Measurements from ENCODE around the gene CYP24A1. TPM values are rescaled to one million over a fixed set of nuclear protein-coding genes. Genes with fewer than 3 reads are reported as not detected.
A peak's percentile ranks its signal among the peaks of the same experiment; 100 is the strongest.

The CYP24A1 gene
- total and polyA plus RNA-seq, 2 of the 13 experiments (the other 11 are each of a cell fraction or from before 2014, with no cell fraction given), result 9.4 to 32.7 TPM

GRCh38 chr20:54207743-54208547 is 34.2 kb upstream of the CYP24A1 start, which contains the start of gene PFDN4 (continued):
- TF ChIP-seq THRA (CRISPR knock-in tag; IDR thresholded peaks at IDR 0.05; ENCODE audit: borderline replicate concordance), result peak; percentile 79
- peak; percentile 79 for TF ChIP-seq MNT (IDR thresholded peaks at IDR 0.05)
- TF ChIP-seq MTA1 (CRISPR knock-in tag; IDR thresholded peaks at IDR 0.05; ENCODE audit: borderline replicate concordance), result peak; percentile 84; the same call in 1 of the 2 replicates
- TF ChIP-seq NCOA5 (CRISPR knock-in tag; IDR thresholded peaks at IDR 0.05), result peak; percentile 65
- TF ChIP-seq FOXO4 (CRISPR knock-in tag; conservative IDR thresholded peaks at IDR 0.05), result peak; percentile 95; the same call in 1 of the 2 replicates
- TF ChIP-seq SNAPC5 (CRISPR knock-in tag; IDR thresholded peaks at IDR 0.05; ENCODE audit: borderline replicate concordance), result 0 out of 2 replicates have a peak, but pooled peaks have one; percentile 55
- no peak; the same call in 1 of the 2 replicates for TF ChIP-seq ZNF562 (CRISPR knock-in tag; IDR thresholded peaks at IDR 0.05; ENCODE audit: borderline replicate concordance)
- TF ChIP-seq BRCA1 (CRISPR knock-in tag; IDR thresholded peaks at IDR 0.05), result peak; percentile 82
- TF ChIP-seq NPAS2 (CRISPR knock-in tag; IDR thresholded peaks at IDR 0.05; ENCODE audit: borderline replicate concordance), result no peak
- TF ChIP-seq ZNF333 (CRISPR knock-in tag; IDR thresholded peaks at IDR 0.05; ENCODE audit: borderline replicate concordance), result peak; percentile 80
- peak; percentile 72; the same call in 1 of the 2 replicates for TF ChIP-seq EEA1 (CRISPR knock-in tag; IDR thresholded peaks at IDR 0.05; ENCODE audit: borderline replicate concordance)
- TF ChIP-seq DNMT1 (CRISPR knock-in tag; IDR thresholded peaks at IDR 0.05), result no peak
- TF ChIP-seq NCOA1 (CRISPR knock-in tag; IDR thresholded peaks at IDR 0.05), result 0 out of 2 replicates have a peak, but pooled peaks have one; percentile 52
- TF ChIP-seq JUNB (CRISPR knock-in tag; IDR thresholded peaks at IDR 0.05; ENCODE audit: borderline replicate concordance), result 0 out of 2 replicates have a peak, but pooled peaks have one; percentile 33
- no peak for TF ChIP-seq ZNF136 (CRISPR knock-in tag; IDR thresholded peaks at IDR 0.05; ENCODE audit: low read depth)
- peak; percentile 66; the same call in 1 of the 2 replicates for TF ChIP-seq SATB2 (CRISPR knock-in tag; IDR thresholded peaks at IDR 0.05)
- 0 out of 2 replicates have a peak, but pooled peaks have one; percentile 7 for TF ChIP-seq STAT5B (CRISPR knock-in tag; IDR thresholded peaks at IDR 0.05)
- TF ChIP-seq NKX3-1 (CRISPR knock-in tag; IDR thresholded peaks at IDR 0.05), result peak; percentile 94; the same call in 1 of the 2 replicates
- peak; percentile 93 for TF ChIP-seq MAF1 (CRISPR knock-in tag; IDR thresholded peaks at IDR 0.05; ENCODE audit: borderline replicate concordance)
- TF ChIP-seq LBX2 (CRISPR knock-in tag; IDR thresholded peaks at IDR 0.05; ENCODE audit: borderline replicate concordance), result peak; percentile 96
- TF ChIP-seq NR2C2 (CRISPR knock-in tag; IDR thresholded peaks at IDR 0.05; ENCODE audit: borderline replicate concordance), result peak; percentile 83
- peak; percentile 89 for TF ChIP-seq SKI (IDR thresholded peaks at IDR 0.05; ENCODE audit: partially characterized antibody)
- TF ChIP-seq MTF1 (CRISPR knock-in tag; IDR thresholded peaks at IDR 0.05), result peak; percentile 93
- TF ChIP-seq KLF13 (CRISPR knock-in tag; IDR thresholded peaks at IDR 0.05), result no peak; the same call in 1 of the 2 replicates
- no peak for TF ChIP-seq ZFP36 (IDR thresholded peaks at IDR 0.05; ENCODE audit: borderline replicate concordance, low read depth, low read length, partially characterized antibody)
